DOHH2 (cell line): ENCODE data around the gene CACNA1I.

Experiments used
- H3F3A ChIP-seq: fragments of 200-600 bp; sonication (generic), shearing (Covaris generic); 2 replicates; pipeline ENCODE4 v1.6.0; 2016; ENCODE audit warnings: antibody characterized with exemption, mild to moderate bottlenecking; ENCODE audit not compliant: control insufficient read depth, insufficient read depth
- H3K27ac ChIP-seq: fragments of 200-600 bp; sonication (generic); 2 replicates; pipeline ENCODE4 v1.5.1; 2014; ENCODE audit warnings: low read depth, mild to moderate bottlenecking, low read length, moderate library complexity
- H3K27me3 ChIP-seq: fragments of 200-600 bp; sonication (generic); 2 replicates; pipeline ENCODE4 v1.6.1; 2014; ENCODE audit warnings: mild to moderate bottlenecking, low read length, mixed read lengths; ENCODE audit not compliant: control insufficient read depth
- H3K36me3 ChIP-seq: fragments of 200-600 bp; sonication (generic); 2 replicates; pipeline ENCODE4 v1.6.1; 2014; ENCODE audit warnings: mild to moderate bottlenecking, low read length, moderate library complexity, mixed read lengths; ENCODE audit not compliant: control insufficient read depth
- H3K4me1 ChIP-seq: fragments of 200-600 bp; sonication (generic); 2 replicates; pipeline ENCODE4 v1.6.1; 2014; ENCODE audit warnings: mild to moderate bottlenecking, low read length, mixed read lengths; ENCODE audit not compliant: control insufficient read depth
- H3K4me2 ChIP-seq: fragments of 200-600 bp; sonication (generic); 2 replicates; pipeline ENCODE4 v1.6.0; 2014; ENCODE audit warnings: mild to moderate bottlenecking, low read length, moderate library complexity
- H3K4me3 ChIP-seq: fragments of 200-600 bp; sonication (generic); 2 replicates; pipeline ENCODE4 v1.5.1; 2014; ENCODE audit warnings: mild to moderate bottlenecking, low read length, mixed read lengths
- H3K79me2 ChIP-seq: fragments of 200-600 bp; sonication (generic); 2 replicates; pipeline ENCODE4 v1.6.1; 2014; ENCODE audit warnings: mild to moderate bottlenecking, low read length, mixed read lengths; ENCODE audit not compliant: control insufficient read depth
- H3K9me2 ChIP-seq: fragments of 200-600 bp; sonication (generic); replicated peaks from 2 replicates; pipeline ENCODE4 v1.6.1; 2014; ENCODE audit warnings: mild to moderate bottlenecking, low read length, mixed read lengths; ENCODE audit not compliant: control insufficient read depth
- H3K9me3 ChIP-seq: fragments of 200-600 bp; sonication (generic); 2 replicates; pipeline ENCODE4 v1.6.1; 2014; ENCODE audit warnings: antibody characterized with exemption, low read length, mixed read lengths; ENCODE audit not compliant: control insufficient read depth, insufficient read depth
- H4K20me1 ChIP-seq: fragments of 200-600 bp; sonication (generic); 2 replicates; pipeline ENCODE4 v1.6.0; 2014; ENCODE audit warnings: low read depth, mild to moderate bottlenecking, antibody characterized with exemption, low read length, moderate library complexity; ENCODE audit not compliant: control insufficient read depth, insufficient read depth
- CTCF ChIP-seq: fragments of 200-600 bp; sonication (generic); IDR thresholded peaks from one replicate; pipeline ENCODE4 v1.5.1; 2014; ENCODE audit warnings: antibody characterized with exemption, mild to moderate bottlenecking, low read depth, low read length; ENCODE audit not compliant: poor library complexity, severe bottlenecking
- EZH2phosphoT487 ChIP-seq: fragments of 200-600 bp; sonication (generic); IDR thresholded peaks from 2 replicates; pipeline ENCODE4 v1.6.1; 2017; ENCODE audit warnings: borderline replicate concordance, mild to moderate bottlenecking, antibody characterized with exemption, low read length, moderate library complexity, mixed read lengths

Gene CACNA1I

GRCh38 chr22:39560127-39560526 is 10.4 kb upstream of the CACNA1I start:
- Histone ChIP-seq H3K79me2 (no peaks in the 10 kb centered on the region), H3K9me2 (no peaks in the 10 kb centered on the region), H3K4me1 (no peaks in the 10 kb centered on the region), H3K4me2 (no peak overlapping the region), H3F3A (no peaks in the 10 kb centered on the region), H3K4me3 (no peak overlapping the region), H3K9me3 (no peaks in the 10 kb centered on the region; the same call in 1 of the 2 replicates), H3K36me3 (no peaks in the 10 kb centered on the region), H3K27me3 (0 out of 2 replicates have a peak, but pooled peaks cover 5% of the 10 kb centered on the region), H4K20me1 (no peaks in the 10 kb centered on the region), H3K27ac (no peak overlapping the region)
- TF ChIP-seq EZH2phosphoT487 (no peak), CTCF (no peak)

- Histone ChIP-seq H4K20me1 (no peaks in the 10 kb centered on the region), H3K4me2 (no peak overlapping the region), H3K4me3 (no peak overlapping the region), H3K27me3 (no peaks in the 10 kb centered on the region), H3K9me3 (no peaks in the 10 kb centered on the region; the same call in 1 of the 2 replicates), H3K27ac (no peak overlapping the region), H3K4me1 (peaks cover 10% of the 10 kb centered on the region), H3K36me3 (no peaks in the 10 kb centered on the region), H3F3A (no peaks in the 10 kb centered on the region), H3K79me2 (no peaks in the 10 kb centered on the region), H3K9me2 (no peaks in the 10 kb centered on the region)
- TF ChIP-seq EZH2phosphoT487 (no peak), CTCF (no peak)
Observed at GRCh38 chr22:39562839-39563489, 7.6 kb upstream of the CACNA1I start.

DNA sequence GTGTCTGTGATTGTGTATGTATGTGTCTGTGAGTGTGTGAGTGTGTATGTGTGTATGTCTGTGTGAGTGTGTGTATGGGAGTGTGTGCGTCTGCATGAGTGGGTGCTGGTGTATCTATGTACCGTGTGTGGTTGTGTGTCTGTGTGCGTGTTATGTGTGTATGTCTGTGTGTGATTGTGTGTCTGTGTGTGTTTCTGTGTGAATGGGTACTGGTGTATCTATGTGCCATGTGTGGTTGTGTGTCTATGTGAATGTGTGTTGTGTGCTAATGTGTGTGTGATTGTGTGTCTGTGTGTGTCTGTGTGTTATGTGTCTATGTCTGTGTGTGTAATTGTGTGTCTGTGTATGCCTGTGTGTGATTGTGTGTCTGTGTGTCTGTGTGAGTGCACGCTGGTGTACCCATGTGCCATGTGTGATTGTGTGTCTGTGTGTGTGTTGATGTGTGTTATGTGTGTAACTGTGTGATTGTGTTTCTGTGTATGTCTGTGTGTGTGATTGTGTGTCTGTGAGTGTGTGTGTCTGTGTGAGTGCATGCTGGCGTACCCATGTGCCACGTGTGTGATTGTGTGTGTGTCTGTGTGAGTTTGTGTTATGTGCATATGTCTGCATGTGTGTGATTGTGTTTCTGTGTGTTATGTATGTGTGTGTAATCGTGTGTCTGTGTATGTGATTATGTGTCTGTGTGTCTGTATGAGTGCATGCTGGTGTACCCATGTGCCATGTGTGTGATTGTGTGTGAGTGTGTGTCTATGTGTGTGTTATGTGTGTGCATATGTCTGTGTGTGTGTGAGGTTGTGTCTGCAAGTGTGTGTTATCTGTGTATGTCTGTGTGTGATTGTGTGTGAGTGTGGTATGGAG is 6.8 kb upstream of the CACNA1I start:
- Histone ChIP-seq H3K4me2 (no peak overlapping the region), H3K27ac (no peak overlapping the region), H3K27me3 (no peaks in the 10 kb centered on the region), H3F3A (no peaks in the 10 kb centered on the region), H4K20me1 (no peaks in the 10 kb centered on the region), H3K9me2 (no peaks in the 10 kb centered on the region), H3K36me3 (no peaks in the 10 kb centered on the region), H3K4me1 (peaks cover 10% of the 10 kb centered on the region), H3K4me3 (no peak overlapping the region), H3K79me2 (no peaks in the 10 kb centered on the region), H3K9me3 (no peaks in the 10 kb centered on the region; the same call in 1 of the 2 replicates)
- TF ChIP-seq EZH2phosphoT487 (no peak), CTCF (no peak)
